Naive thymus-derived CD8-positive, alpha-beta T cell (primary cell): Measurements from ENCODE around the gene RTL10. TPM values are rescaled to one million over a fixed set of nuclear protein-coding genes. Genes with fewer than 3 reads are reported as not detected.
A peak's percentile ranks its signal among the peaks of the same experiment; 100 is the strongest.

Experiments
- ATAC-seq, 2 donors: fragments of 150-1000 bp; cut with Tn5 transposase in 1 of 2; sonication (Bioruptor Pico), chemical (Tn5 transposase) in 1 of 2; 1 replicate in 1 of 2; 2 replicates in 1 of 2; pipeline ENCODE4 v1.10.0; 2021; ENCODE audit warnings: mild to moderate bottlenecking in 2 of 2, moderate library complexity in 2 of 2
- POLR2A ChIA-PET: fragments of 350-600 bp; sonication (Branson Sonifier 250); formaldehyde crosslinking; loops from one replicate; lab custom pipeline; 2021; ENCODE audit warnings: antibody characterized with exemption; lab: Charles Lee
- DNase-seq, 10 donors: peaks; one replicate each; pipeline versions ENCODE4 v3.0.0 to v3.0.0-alpha.2; 2020 to 2022
- H3K27ac Mint-ChIP-seq, 10 donors: one replicate each; pipeline ENCODE4 v1.8.0; 2020 to 2022; ENCODE audit warnings: mild to moderate bottlenecking in 10 of 10, mixed read lengths in 10 of 10, moderate library complexity in 4 of 10, inconsistent platforms in 1 of 10
- H3K27me3 Mint-ChIP-seq, 5 donors: one replicate each; pipeline ENCODE4 v1.8.0; 2021 to 2022; ENCODE audit warnings: mixed read lengths in 5 of 5
- H3K36me3 Mint-ChIP-seq, 3 donors: one replicate each; pipeline ENCODE4 v1.8.0; 2020 to 2022; ENCODE audit warnings: mixed read lengths in 3 of 3, mild to moderate bottlenecking in 2 of 3, inconsistent platforms in 1 of 3
- H3K4me1 Mint-ChIP-seq, 4 donors: one replicate each; pipeline ENCODE4 v1.8.0; 2021 to 2022; ENCODE audit warnings: mixed read lengths in 4 of 4
- H3K4me3 Mint-ChIP-seq, 10 donors: one replicate each; pipeline ENCODE4 v1.8.0; 2020 to 2022; ENCODE audit warnings: mild to moderate bottlenecking in 10 of 10, mixed read lengths in 10 of 10, moderate library complexity in 6 of 10, inconsistent platforms in 1 of 10
- H3K9me3 Mint-ChIP-seq, 9 donors: one replicate each; pipeline ENCODE4 v1.8.0; 2020 to 2022; ENCODE audit warnings: mixed read lengths in 9 of 9, mild to moderate bottlenecking in 3 of 9, inconsistent platforms in 1 of 9, moderate library complexity in 1 of 9
- polyA plus RNA-seq, 3 donors: library from polyadenylated mRNA; unstranded; fragments of 300-500 nt; fragmentation: Illumina TruSeq; gene quantifications; one replicate each; pipeline ENCODE4 v1.2.3, GENCODE V29; 2021
- total RNA-seq, 8 experiments: library from RNA in 2 of 8; stranded (reverse) in 2 of 8; gene quantifications; one replicate each; pipeline ENCODE4 v1.2.3 and lab custom pipeline; 2021 to 2026

Gene RTL10
- total and polyA plus RNA-seq, 5 experiments from 2014 or later, result 7.0 to 33.0 (median 14.3) TPM

DNA sequence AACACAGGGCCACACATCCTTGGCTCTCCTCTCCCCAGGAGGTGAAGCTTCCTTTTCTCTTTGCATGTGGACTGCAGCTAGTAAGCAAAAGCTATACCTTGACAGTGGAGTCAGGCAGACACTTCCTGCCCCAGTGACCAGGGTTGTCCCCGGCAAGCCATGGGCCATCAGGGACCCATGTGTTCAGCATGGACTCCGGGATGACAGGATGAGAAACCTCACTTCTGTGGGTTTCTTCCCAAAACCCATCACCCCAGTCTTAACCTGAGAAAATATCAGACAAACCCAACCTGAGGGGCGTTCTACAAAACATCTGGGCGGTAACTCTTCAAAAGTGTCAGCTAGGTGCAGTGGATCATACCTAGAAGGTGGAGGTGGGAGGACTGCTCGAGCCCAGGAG lies 40.2 kb downstream of the RTL10 start:
- H3K4me1 Mint-ChIP-seq, result peaks cover 10 to 17% (median 12%) of the 10 kb centered on the region in 4 donors
- no peaks in the 10 kb centered on the region for H3K9me3 Mint-ChIP-seq
- peak overlapping the region in 2 of 10 donors; percentile 57 to 66 for H3K27ac Mint-ChIP-seq
- DNase-seq, result no peak
- H3K4me3 Mint-ChIP-seq, result no peak overlapping the region
- no peak for ATAC-seq
- POLR2A ChIA-PET, result no interaction called here
- H3K36me3 Mint-ChIP-seq, result peaks cover 0 to 18% (median 7%) of the 10 kb centered on the region in 3 donors
- H3K27me3 Mint-ChIP-seq, result no peaks in the 10 kb centered on the region

GRCh38 chr22:19812910-19813309 lies 41.8 kb downstream of the RTL10 start:
- no peak for ATAC-seq
- POLR2A ChIA-PET, result no interaction called here
- H3K27me3 Mint-ChIP-seq, result no peaks in the 10 kb centered on the region
- H3K36me3 Mint-ChIP-seq, result peaks cover 0 to 18% (median 7%) of the 10 kb centered on the region in 3 donors
- no peaks in the 10 kb centered on the region for H3K9me3 Mint-ChIP-seq
- peak overlapping the region in 2 of 10 donors; percentile 12 to 73 for H3K27ac Mint-ChIP-seq
- no peak overlapping the region for H3K4me3 Mint-ChIP-seq
- H3K4me1 Mint-ChIP-seq, result peaks cover 10 to 17% (median 12%) of the 10 kb centered on the region in 4 donors
- DNase-seq, result no peak

DNA sequence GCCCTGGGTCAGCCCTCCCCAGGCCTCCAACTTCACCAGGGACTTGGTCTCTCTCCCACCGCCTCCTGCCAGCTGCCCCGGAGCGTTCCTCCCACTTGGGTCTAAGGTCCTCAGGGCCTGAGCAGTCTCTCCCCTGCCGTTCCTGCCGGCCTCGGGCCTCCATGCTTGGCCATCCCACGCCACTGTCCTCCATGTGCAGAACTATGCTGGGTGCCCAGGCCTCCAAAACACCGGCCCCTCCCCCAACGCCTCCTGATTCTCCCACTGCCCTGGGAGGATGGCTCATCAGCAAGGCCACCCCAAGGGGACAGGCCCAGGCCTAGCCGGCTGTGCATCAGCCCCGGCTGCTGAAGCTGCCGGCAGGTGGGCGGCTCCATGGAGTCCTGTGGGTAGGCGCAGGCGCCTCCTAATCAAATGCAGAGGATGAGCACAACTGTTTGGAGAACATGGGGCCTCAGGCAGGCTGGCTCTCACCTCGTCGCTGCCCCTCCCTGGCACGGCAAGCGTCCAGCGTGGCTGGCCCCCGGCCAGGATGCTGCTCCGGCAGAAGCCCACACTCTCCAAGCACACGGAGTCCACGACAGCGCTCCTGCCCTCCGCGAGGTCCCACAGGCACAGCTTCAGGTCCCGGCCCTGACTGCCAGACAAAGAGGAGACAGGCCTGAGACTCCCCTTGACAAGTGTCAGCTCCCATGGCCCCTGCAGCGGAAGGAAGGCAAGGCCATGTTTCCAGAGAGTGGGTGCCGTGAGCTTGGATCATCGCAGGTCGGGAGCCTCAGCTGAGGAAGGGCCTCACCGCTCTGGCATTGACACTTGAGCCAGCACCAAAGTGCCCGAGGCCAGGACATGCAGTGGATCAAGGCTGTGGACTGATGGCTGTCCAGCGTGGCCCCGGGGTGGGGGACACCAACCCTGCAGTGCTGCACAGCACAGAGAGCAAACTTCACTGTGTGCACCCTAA lies 42.6 kb downstream of the RTL10 start:
- H3K27me3 Mint-ChIP-seq, result no peaks in the 10 kb centered on the region
- H3K9me3 Mint-ChIP-seq, result no peaks in the 10 kb centered on the region
- H3K36me3 Mint-ChIP-seq, result peaks cover 0 to 20% (median 7%) of the 10 kb centered on the region in 3 donors
- DNase-seq (peak in 1 of 10 donors; percentile 9), ATAC-seq (no peak)
- H3K4me1 Mint-ChIP-seq, result peaks cover 9 to 17% (median 11%) of the 10 kb centered on the region in 4 donors
- peak overlapping the region in 1 of 10 donors; percentile 73 for H3K27ac Mint-ChIP-seq
- peak overlapping the region in 1 of 10 donors; percentile 33 for H3K4me3 Mint-ChIP-seq
- POLR2A ChIA-PET, result no interaction called here

GRCh38 chr22:19811211-19811621 lies 43.5 kb downstream of the RTL10 start:
- no peak for ATAC-seq
- peak overlapping the region in 6 of 10 donors; percentile 15 to 90 (median 46) for H3K27ac Mint-ChIP-seq

GRCh38 chr22:19810381-19811201 lies 44.1 kb downstream of the RTL10 start:
- H3K27ac Mint-ChIP-seq, result peak overlapping the region in 7 of 10 donors; percentile 40 to 90 (median 62)
- POLR2A ChIA-PET, result interaction anchor here (1.1 kb wide), 1 partner anchor 82 kb away, joined by 3 read pairs; no protein-coding TSS in a partner anchor
- H3K4me1 Mint-ChIP-seq, result peaks cover 7 to 17% (median 10%) of the 10 kb centered on the region in 4 donors
- no peaks in the 10 kb centered on the region for H3K27me3 Mint-ChIP-seq
- no peaks in the 10 kb centered on the region for H3K9me3 Mint-ChIP-seq
- ATAC-seq (peak; percentile 68 to 98), DNase-seq (peak in 5 of 10 donors; percentile 12 to 61 (median 40))
- H3K4me3 Mint-ChIP-seq, result peak overlapping the region in 5 of 10 donors; percentile 7 to 48 (median 23)
- peaks cover 0 to 22% (median 7%) of the 10 kb centered on the region in 3 donors for H3K36me3 Mint-ChIP-seq

More at GRCh38 chr22:19811211-19811621, 43.5 kb downstream of the RTL10 start:
- POLR2A ChIA-PET, result interaction anchor here (1.1 kb wide), 1 partner anchor 81 kb away, joined by 3 read pairs; no protein-coding TSS in a partner anchor
- Mint-ChIP-seq H3K27me3 (no peaks in the 10 kb centered on the region), H3K4me1 (peaks cover 7 to 17% (median 11%) of the 10 kb centered on the region in 4 donors), H3K36me3 (peaks cover 0 to 22% (median 7%) of the 10 kb centered on the region in 3 donors), H3K9me3 (no peaks in the 10 kb centered on the region), H3K4me3 (peak overlapping the region in 2 of 10 donors; percentile 22 to 48)
- peak in 1 of 10 donors; percentile 12 for DNase-seq

GRCh38 chr22:19809741-19810140 lies 44.9 kb downstream of the RTL10 start:
- POLR2A ChIA-PET, result interaction anchor here (0.6 kb wide), 1 partner anchor 210 kb away, joined by 6 read pairs; no protein-coding TSS in a partner anchor
- Mint-ChIP-seq H3K36me3 (peaks cover 0 to 21% (median 7%) of the 10 kb centered on the region in 3 donors), H3K4me3 (no peak overlapping the region), H3K27me3 (no peaks in the 10 kb centered on the region), H3K4me1 (peaks cover 7 to 17% (median 10%) of the 10 kb centered on the region in 4 donors), H3K27ac (peak overlapping the region in 6 of 10 donors; percentile 18 to 90 (median 40)), H3K9me3 (no peaks in the 10 kb centered on the region)
- no peak for ATAC-seq
- DNase-seq, result no peak

DNA sequence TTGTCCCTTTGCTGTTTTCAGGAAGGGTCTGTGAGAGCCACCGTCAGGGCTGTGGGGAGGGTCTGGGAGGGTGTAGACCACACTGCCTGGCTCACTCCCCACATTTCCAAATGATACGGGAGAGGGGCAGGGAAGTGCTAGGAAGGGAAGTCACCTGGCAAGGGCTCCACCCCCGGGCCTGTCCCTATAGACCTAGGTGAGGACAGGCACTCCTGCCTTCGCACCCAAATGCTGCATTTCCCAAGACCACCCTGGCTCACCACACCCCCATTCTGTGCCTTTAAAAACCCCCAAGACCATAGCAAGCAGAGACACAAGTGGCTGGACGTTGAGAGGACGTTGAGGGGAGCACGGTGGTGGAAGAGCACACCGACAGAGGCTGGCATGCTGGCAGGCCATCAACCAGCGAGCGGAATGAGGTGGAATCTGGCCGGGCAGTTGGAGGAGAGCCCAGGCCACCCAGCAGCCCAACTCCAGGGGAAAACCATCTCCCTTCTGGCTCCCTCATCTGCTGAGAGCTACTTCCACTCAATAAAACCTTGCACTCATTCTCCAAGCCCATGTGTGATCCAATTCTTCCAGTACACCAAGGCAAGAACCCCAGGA lies 45.7 kb downstream of the RTL10 start:
- peaks cover 0 to 16% (median 5%) of the 10 kb centered on the region in 3 donors for H3K36me3 Mint-ChIP-seq
- no peaks in the 10 kb centered on the region for H3K27me3 Mint-ChIP-seq
- no peaks in the 10 kb centered on the region for H3K9me3 Mint-ChIP-seq
- H3K27ac Mint-ChIP-seq, result peak overlapping the region in 2 of 10 donors; percentile 71 to 78
- H3K4me1 Mint-ChIP-seq, result peaks cover 7 to 17% (median 10%) of the 10 kb centered on the region in 4 donors
- no peak for DNase-seq
- no peak overlapping the region for H3K4me3 Mint-ChIP-seq
- POLR2A ChIA-PET, result no interaction called here
- ATAC-seq, result no peak

GRCh38 chr22:19807914-19808872 lies 46.5 kb downstream of the RTL10 start:
- DNase-seq (no peak), ATAC-seq (no peak)
- Mint-ChIP-seq H3K9me3 (no peaks in the 10 kb centered on the region), H3K36me3 (peaks cover 0 to 16% (median 5%) of the 10 kb centered on the region in 3 donors), H3K27ac (peak overlapping the region in 2 of 10 donors; percentile 63 to 71), H3K4me1 (peaks cover 7 to 17% (median 10%) of the 10 kb centered on the region in 4 donors), H3K4me3 (no peak overlapping the region), H3K27me3 (no peaks in the 10 kb centered on the region)
- POLR2A ChIA-PET, result no interaction called here

DNA sequence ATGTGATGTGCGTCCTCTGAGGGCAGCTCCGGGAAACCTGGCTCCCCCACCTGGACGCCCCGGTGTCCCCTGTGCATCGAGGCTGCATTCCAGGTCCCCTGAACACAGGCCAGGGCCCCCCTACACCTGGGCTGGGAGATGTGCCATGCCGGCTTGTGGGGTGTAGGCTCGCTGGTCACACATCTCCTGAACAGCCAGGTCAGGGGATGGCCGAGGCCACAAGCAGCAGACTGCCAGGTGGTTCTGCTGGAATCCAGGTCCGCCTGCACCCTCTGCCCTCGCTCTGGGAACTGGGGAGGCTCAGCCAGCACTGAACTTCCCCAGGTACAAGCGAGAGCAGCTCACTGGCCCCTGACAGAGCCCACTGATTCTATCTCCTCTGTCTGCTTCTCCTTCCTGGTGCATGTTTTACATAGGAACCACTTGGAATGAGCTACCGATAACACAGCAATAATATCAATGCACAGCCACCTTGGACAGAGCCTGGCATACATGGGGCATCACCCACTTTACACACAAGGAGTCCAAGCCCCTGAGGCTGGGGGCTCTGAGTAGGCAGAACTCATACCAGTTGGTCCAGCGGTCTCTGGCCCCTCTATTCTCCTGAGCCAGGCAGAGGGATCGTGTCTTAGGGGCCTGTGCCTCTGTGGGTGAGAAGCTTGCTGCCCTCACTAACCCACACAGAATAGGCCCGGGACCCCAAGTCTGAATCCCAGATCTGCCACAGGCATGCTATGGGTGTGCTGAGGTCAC lies 47.3 kb downstream of the RTL10 start:
- Mint-ChIP-seq H3K36me3 (peaks cover 0 to 16% (median 0%) of the 10 kb centered on the region in 3 donors), H3K4me3 (no peak overlapping the region), H3K27me3 (no peaks in the 10 kb centered on the region), H3K4me1 (peaks cover 7 to 17% (median 10%) of the 10 kb centered on the region in 4 donors), H3K27ac (peak overlapping the region in 2 of 10 donors; percentile 37 to 69), H3K9me3 (no peaks in the 10 kb centered on the region)
- POLR2A ChIA-PET, result no interaction called here
- peak in 1 of 10 donors; percentile 62 for DNase-seq
- ATAC-seq, result no peak
